Osteocyte (in vitro differentiated cells): ENCODE data around the gene ZNF185. TPM values are rescaled to one million over a fixed set of nuclear protein-coding genes. Genes with fewer than 3 reads are reported as not detected.

ENCODE experiments used
- DNase-seq: peaks from one replicate; pipeline ENCODE4 v3.0.0; 2021; ENCODE audit warnings: mixed read lengths; ENCODE audit not compliant: unreplicated experiment; ENCODE audit errors: extremely low spot score
- H3K27ac Mint-ChIP-seq: one replicate; pipeline ENCODE4 v1.8.0; 2021; ENCODE audit warnings: mild to moderate bottlenecking, mixed read lengths; ENCODE audit not compliant: unreplicated experiment
- H3K27me3 Mint-ChIP-seq: one replicate; pipeline ENCODE4 v1.8.0; 2021; ENCODE audit warnings: mixed read lengths; ENCODE audit not compliant: unreplicated experiment
- H3K36me3 Mint-ChIP-seq: one replicate; pipeline ENCODE4 v1.8.0; 2021; ENCODE audit warnings: mixed read lengths; ENCODE audit not compliant: unreplicated experiment
- H3K4me1 Mint-ChIP-seq: one replicate; pipeline ENCODE4 v1.8.0; 2021; ENCODE audit warnings: mixed read lengths; ENCODE audit not compliant: unreplicated experiment
- H3K4me3 Mint-ChIP-seq: one replicate; pipeline ENCODE4 v1.8.0; 2021; ENCODE audit warnings: mild to moderate bottlenecking, moderate library complexity, mixed read lengths; ENCODE audit not compliant: unreplicated experiment
- H3K9me3 Mint-ChIP-seq: one replicate; pipeline ENCODE4 v1.8.0; 2021; ENCODE audit warnings: mixed read lengths; ENCODE audit not compliant: unreplicated experiment
- total RNA-seq: library from RNA; stranded (reverse); gene quantifications from 2 replicates; pipeline ENCODE4 v1.2.1, GENCODE V29; 2021
- TF ChIP-seq, protein P1 (sequence below): fragments of 200-600 bp; sonication (generic); IDR thresholded peaks from 2 replicates; pipeline ENCODE4 v1.5.0; 2021; ENCODE audit warnings: antibody characterized with exemption, mild to moderate bottlenecking, moderate library complexity

The ZNF185 gene
- total RNA-seq, 1 donor from 2014 or later: 8.0 TPM

DNA sequence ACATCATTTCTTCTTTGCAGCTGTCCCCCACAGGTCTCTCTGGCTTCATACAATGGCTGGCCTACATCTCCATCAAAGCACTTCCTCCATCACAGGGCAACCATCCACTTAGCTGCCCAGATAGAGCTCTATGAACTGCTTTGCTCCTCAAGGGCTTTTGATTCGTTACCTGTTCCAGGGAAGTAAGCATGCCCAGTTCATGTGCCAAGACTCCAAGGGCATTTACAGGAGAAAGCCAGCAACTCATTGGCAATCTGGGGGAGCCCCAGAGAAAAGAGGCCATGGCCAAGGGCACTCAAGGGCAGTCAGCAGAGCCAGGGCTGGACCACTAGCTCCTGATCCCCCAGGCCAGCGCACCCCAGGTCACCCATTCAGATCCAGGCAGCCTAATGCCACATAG, 24.5 kb upstream of the ZNF185 start:
- H3K36me3 Mint-ChIP-seq: peaks cover 5% of the 10 kb centered on the region
- peaks cover 5% of the 10 kb centered on the region for H3K9me3 Mint-ChIP-seq
- H3K27ac Mint-ChIP-seq: no peak overlapping the region

DNA sequence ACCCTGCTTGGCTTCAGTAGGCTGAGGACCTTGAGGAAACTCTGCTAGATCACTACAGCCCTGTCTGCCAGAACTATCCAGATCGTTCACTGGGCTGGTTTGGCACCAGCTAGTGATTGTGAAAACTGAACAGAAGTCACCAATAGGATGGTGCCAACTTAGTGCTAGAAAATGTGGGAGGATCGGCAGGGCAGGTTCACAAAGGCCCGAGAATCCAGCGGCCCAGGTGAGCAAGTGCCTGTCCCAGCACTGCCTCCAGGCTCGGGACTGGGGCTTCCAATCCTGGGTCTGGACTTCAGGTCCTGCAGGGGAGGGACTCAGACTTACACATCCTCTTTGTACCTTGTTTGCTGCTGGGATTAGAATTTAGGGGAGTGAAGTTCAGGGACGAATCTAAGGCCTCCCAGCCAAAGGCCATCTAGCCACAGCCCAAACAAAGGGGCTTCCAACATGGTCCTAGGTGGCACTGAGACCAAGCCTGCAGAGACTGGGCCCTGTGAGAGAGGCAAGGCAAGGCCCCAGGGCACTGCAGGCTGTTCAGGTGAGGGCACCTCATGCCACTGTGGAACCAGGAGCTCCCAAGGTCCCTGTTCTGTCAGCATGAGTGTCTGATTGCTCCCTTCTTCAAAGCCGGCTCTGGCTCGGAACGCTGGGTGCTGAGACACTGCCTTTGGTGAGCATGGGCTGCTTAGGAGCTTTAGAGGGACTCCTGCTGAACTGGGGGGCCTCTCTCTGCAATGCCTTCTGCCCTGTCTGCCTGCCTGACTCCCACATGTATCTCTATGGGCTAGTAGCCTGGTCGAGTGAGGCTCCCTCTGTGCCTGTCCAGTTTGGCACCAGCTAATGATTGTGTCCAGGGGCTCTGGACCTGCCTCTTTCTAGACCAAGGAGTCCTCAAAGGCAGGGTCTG, 20.7 kb upstream of the ZNF185 start:
- no peak overlapping the region for H3K27ac Mint-ChIP-seq
- TF ChIP-seq, protein P1, sequence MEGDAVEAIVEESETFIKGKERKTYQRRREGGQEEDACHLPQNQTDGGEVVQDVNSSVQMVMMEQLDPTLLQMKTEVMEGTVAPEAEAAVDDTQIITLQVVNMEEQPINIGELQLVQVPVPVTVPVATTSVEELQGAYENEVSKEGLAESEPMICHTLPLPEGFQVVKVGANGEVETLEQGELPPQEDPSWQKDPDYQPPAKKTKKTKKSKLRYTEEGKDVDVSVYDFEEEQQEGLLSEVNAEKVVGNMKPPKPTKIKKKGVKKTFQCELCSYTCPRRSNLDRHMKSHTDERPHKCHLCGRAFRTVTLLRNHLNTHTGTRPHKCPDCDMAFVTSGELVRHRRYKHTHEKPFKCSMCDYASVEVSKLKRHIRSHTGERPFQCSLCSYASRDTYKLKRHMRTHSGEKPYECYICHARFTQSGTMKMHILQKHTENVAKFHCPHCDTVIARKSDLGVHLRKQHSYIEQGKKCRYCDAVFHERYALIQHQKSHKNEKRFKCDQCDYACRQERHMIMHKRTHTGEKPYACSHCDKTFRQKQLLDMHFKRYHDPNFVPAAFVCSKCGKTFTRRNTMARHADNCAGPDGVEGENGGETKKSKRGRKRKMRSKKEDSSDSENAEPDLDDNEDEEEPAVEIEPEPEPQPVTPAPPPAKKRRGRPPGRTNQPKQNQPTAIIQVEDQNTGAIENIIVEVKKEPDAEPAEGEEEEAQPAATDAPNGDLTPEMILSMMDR: no peak
- peaks cover 10% of the 10 kb centered on the region for H3K9me3 Mint-ChIP-seq
- no peak for DNase-seq
- H3K27me3 Mint-ChIP-seq: no peaks in the 10 kb centered on the region
- no peaks in the 10 kb centered on the region for H3K36me3 Mint-ChIP-seq
- no peak overlapping the region for H3K4me3 Mint-ChIP-seq
- no peaks in the 10 kb centered on the region for H3K4me1 Mint-ChIP-seq

More for the DNA sequence above, 24.5 kb upstream of the ZNF185 start:
- TF ChIP-seq, protein P1: no peak
- no peaks in the 10 kb centered on the region for H3K4me1 Mint-ChIP-seq
- no peak for DNase-seq
- no peaks in the 10 kb centered on the region for H3K27me3 Mint-ChIP-seq
- H3K4me3 Mint-ChIP-seq: no peak overlapping the region

DNA sequence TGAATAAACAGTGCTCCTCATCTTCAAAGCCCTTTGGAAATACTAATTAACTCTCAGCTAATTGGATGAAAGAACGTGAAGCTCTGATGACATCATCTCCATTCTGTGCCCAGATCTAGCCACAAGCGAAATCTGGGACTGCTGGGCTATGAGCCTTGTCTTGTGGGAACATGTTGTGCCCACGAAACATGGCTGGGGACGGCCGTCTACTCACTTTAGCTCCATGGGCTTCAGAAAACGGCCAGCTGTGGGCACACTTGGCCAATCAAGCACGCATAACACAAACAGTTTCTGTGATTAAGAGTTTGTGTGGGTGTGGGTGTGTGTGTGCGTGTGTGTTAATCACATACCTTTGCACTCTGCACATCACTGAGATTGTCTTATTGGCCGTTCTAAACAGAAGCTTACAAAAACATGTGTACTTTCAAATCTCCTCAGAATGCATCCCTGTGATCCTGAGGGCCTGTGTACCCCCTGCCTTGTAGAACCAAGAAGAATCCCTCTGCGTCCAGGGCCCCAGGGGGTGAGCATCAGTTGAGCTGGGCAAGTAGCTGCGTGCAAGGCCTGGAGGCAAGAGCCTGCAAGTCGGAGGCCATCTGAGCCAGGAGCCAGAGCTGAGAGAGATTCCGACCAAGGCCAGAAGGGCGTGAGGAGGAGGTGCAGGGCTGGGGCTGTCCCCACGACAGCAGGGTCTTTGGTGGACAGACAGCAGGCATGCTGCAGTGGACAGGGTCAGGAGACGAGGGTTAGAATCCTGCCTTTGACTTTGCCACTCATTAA, 18.7 kb upstream of the ZNF185 start:
- DNase-seq: no peak
- H3K9me3 Mint-ChIP-seq: peaks cover 10% of the 10 kb centered on the region

DNA sequence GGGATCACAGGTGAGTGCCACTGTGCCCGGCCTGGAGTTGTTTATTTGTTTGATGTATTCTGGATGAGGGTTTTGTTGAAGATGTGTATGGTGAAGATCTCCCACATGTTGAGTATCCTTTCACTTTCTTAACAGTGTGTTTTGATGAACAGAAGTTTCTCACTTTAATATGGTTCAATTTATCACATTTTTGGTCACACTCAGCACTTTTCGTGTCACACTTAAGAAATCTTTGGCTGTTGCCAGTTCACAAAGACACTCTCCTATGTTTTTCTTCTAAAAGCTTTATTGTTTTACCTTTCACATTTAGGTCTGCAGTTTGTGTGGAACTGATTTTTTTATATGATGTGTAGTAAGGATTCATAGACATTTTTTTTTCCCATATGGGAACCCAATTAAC, 16.6 kb upstream of the ZNF185 start:
- peaks cover 7% of the 10 kb centered on the region for H3K27me3 Mint-ChIP-seq
- DNase-seq: no peak
- H3K36me3 Mint-ChIP-seq: no peaks in the 10 kb centered on the region
- no peak overlapping the region for H3K4me3 Mint-ChIP-seq
- H3K4me1 Mint-ChIP-seq: no peaks in the 10 kb centered on the region
- TF ChIP-seq, protein P1: no peak
- peaks cover 19% of the 10 kb centered on the region for H3K9me3 Mint-ChIP-seq
- no peak overlapping the region for H3K27ac Mint-ChIP-seq

More for the DNA sequence above, 18.7 kb upstream of the ZNF185 start:
- Mint-ChIP-seq H3K4me3 (no peak overlapping the region), H3K4me1 (no peaks in the 10 kb centered on the region), H3K27ac (no peak overlapping the region), H3K27me3 (no peaks in the 10 kb centered on the region), H3K36me3 (no peaks in the 10 kb centered on the region)
- TF ChIP-seq, protein P1: no peak

DNA sequence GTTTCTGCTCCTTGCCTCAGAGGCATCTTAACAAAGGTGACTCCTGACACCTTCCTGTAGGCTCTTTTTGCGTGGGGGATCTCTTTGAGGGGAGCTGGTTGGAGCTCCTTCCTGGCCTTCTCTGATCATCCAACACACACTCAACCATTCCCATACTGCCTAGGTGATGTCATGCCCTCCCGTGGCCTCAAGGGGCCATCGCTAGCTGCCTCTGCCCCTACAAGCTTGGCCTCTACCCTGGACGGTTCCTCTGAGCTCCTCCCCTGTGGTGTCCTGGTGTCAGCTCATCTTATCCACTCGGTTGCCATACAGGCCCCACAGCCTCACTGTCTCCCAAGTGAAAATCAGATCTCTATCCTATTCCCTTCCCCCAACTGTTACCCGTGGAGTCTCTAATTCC, 13.7 kb upstream of the ZNF185 start:
- H3K27ac Mint-ChIP-seq: no peak overlapping the region
- DNase-seq: no peak
- H3K36me3 Mint-ChIP-seq: no peaks in the 10 kb centered on the region
- no peak overlapping the region for H3K4me3 Mint-ChIP-seq
- H3K9me3 Mint-ChIP-seq: peaks cover 14% of the 10 kb centered on the region
- H3K27me3 Mint-ChIP-seq: peaks cover 16% of the 10 kb centered on the region
- H3K4me1 Mint-ChIP-seq: no peaks in the 10 kb centered on the region
- TF ChIP-seq, protein P1: no peak
